ENCODE results near the gene CNTNAP4. TPM values are rescaled to one million over a fixed set of nuclear protein-coding genes. Genes with fewer than 3 reads are reported as not detected.

The CNTNAP4 gene
- total RNA-seq, 1 donor from 2014 or later, result not detected

GRCh38 chr16:76346210-76346609 lies 69.0 kb downstream of the CNTNAP4 start:
- no peaks in the 10 kb centered on the region for H3K4me1 ChIP-seq
- DNase-seq, result no peak
- intact Hi-C loops (cut with micrococcal nuclease), result no loop called here
- no peaks in the 10 kb centered on the region for H3K27me3 ChIP-seq (ENCODE audit: low read depth)
- H3K36me3 ChIP-seq, result no peaks in the 10 kb centered on the region
- peak overlapping the region; percentile 46 for H3K27ac ChIP-seq (replicated peaks)
- TF ChIP-seq CTCF (IDR thresholded peaks at IDR 0.05; ENCODE audit: borderline replicate concordance), result no peak
- H3K4me3 ChIP-seq, result no peak overlapping the region
- H3K9me3 ChIP-seq (replicated peaks), result no peaks in the 10 kb centered on the region

GRCh38 chr16:76351441-76351840 lies 74.2 kb downstream of the CNTNAP4 start:
- Histone ChIP-seq H3K27me3 (ENCODE audit: low read depth) (no peaks in the 10 kb centered on the region), H3K27ac (replicated peaks) (no peak overlapping the region), H3K4me1 (no peaks in the 10 kb centered on the region), H3K4me3 (no peak overlapping the region), H3K9me3 (replicated peaks) (no peaks in the 10 kb centered on the region), H3K36me3 (no peaks in the 10 kb centered on the region)
- no peak for DNase-seq
- no peak for TF ChIP-seq CTCF (IDR thresholded peaks at IDR 0.05; ENCODE audit: borderline replicate concordance)
- intact Hi-C loops (cut with micrococcal nuclease), result no loop called here

- no peak for TF ChIP-seq CTCF (IDR thresholded peaks at IDR 0.05; ENCODE audit: borderline replicate concordance)
- Histone ChIP-seq H3K4me3 (no peak overlapping the region), H3K9me3 (replicated peaks) (peaks cover 11% of the 10 kb centered on the region), H3K27ac (replicated peaks) (no peak overlapping the region), H3K36me3 (no peaks in the 10 kb centered on the region), H3K4me1 (no peaks in the 10 kb centered on the region), H3K27me3 (ENCODE audit: low read depth) (no peaks in the 10 kb centered on the region)
- intact Hi-C loops (cut with micrococcal nuclease), result no loop called here
- DNase-seq, result no peak
Observed at GRCh38 chr16:76360404-76360803, 83.2 kb downstream of the CNTNAP4 start.

GRCh38 chr16:76370344-76370743 lies 93.1 kb downstream of the CNTNAP4 start:
- Histone ChIP-seq H3K27ac (replicated peaks) (no peak overlapping the region), H3K4me3 (no peak overlapping the region), H3K36me3 (no peaks in the 10 kb centered on the region), H3K9me3 (replicated peaks) (peaks cover 9% of the 10 kb centered on the region), H3K4me1 (no peaks in the 10 kb centered on the region), H3K27me3 (ENCODE audit: low read depth) (no peaks in the 10 kb centered on the region)
- TF ChIP-seq CTCF (IDR thresholded peaks at IDR 0.05; ENCODE audit: borderline replicate concordance), result no peak
- no peak for DNase-seq
- intact Hi-C loops (cut with micrococcal nuclease), result no loop called here

- Histone ChIP-seq H3K27ac (replicated peaks) (no peak overlapping the region), H3K36me3 (no peaks in the 10 kb centered on the region), H3K4me3 (no peak overlapping the region), H3K4me1 (no peaks in the 10 kb centered on the region), H3K27me3 (ENCODE audit: low read depth) (no peaks in the 10 kb centered on the region), H3K9me3 (replicated peaks) (peaks cover 6% of the 10 kb centered on the region)
- intact Hi-C loops (cut with micrococcal nuclease), result no loop called here
- no peak for TF ChIP-seq CTCF (IDR thresholded peaks at IDR 0.05; ENCODE audit: borderline replicate concordance)
- no peak for DNase-seq
Observed at GRCh38 chr16:76371441-76371840, 94.2 kb downstream of the CNTNAP4 start.

GRCh38 chr16:76373998-76374397 lies 96.8 kb downstream of the CNTNAP4 start:
- no peak overlapping the region for H3K4me3 ChIP-seq
- DNase-seq, result no peak
- TF ChIP-seq CTCF (IDR thresholded peaks at IDR 0.05; ENCODE audit: borderline replicate concordance), result no peak
- no peak overlapping the region for H3K27ac ChIP-seq (replicated peaks)
- H3K9me3 ChIP-seq (replicated peaks), result no peaks in the 10 kb centered on the region
- no peaks in the 10 kb centered on the region for H3K4me1 ChIP-seq
- no peaks in the 10 kb centered on the region for H3K27me3 ChIP-seq (ENCODE audit: low read depth)
- intact Hi-C loops (cut with micrococcal nuclease), result no loop called here
- no peaks in the 10 kb centered on the region for H3K36me3 ChIP-seq
